Caco-2 (cell line): ENCODE data around the gene POLR1E. TPM values are rescaled to one million over a fixed set of nuclear protein-coding genes. Genes with fewer than 3 reads are reported as not detected.

ENCODE experiments used
- BruUV-seq: library from RNA; stranded (reverse); fragments of 400-500 nt; replicated peaks from 2 replicates; lab custom pipeline; 2021; lab: Mats Ljungman, UMichigan
- CTCF ChIA-PET: fragments of 300-600 bp; sonication (Branson Sonifier 250); formaldehyde crosslinking; loops from one replicate; lab custom pipeline; 2022; ENCODE audit warnings: antibody characterized with exemption; lab: Charles Lee
- POLR2A ChIA-PET: fragments of 300-600 bp; sonication (Branson Sonifier 250); formaldehyde crosslinking; loops from one replicate; lab custom pipeline; 2022; ENCODE audit warnings: antibody characterized with exemption; lab: Charles Lee
- DNase-seq, 2 experiments: peaks; one replicate each; pipeline versions ENCODE4 v3.0.0 to v3.0.0-alpha.2; 2020 to 2022
- H3K27me3 ChIP-seq: replicated peaks from 2 replicates; pipeline ENCODE4 v1.6.0; 2011; ENCODE audit warnings: low read length; ENCODE audit not compliant: control insufficient read depth, insufficient read depth
- H3K36me3 ChIP-seq: 2 replicates; pipeline ENCODE4 v1.5.1; 2011; ENCODE audit warnings: low read length; ENCODE audit not compliant: control insufficient read depth, insufficient read depth
- H3K4me1 ChIP-seq: fragments of 250-450 bp; sonication (Bioruptor Pico); 2 replicates; pipeline ENCODE4 v1.5.1; 2020; ENCODE audit warnings: mild to moderate bottlenecking
- H3K4me3 ChIP-seq: 2 replicates; pipeline ENCODE4 v1.5.1; 2011; ENCODE audit warnings: low read depth, mild to moderate bottlenecking, control low read depth, low read length
- H3K9me3 ChIP-seq: fragments of 250-450 bp; sonication (Bioruptor Pico); 2 replicates; pipeline ENCODE4 v1.5.1; 2020; ENCODE audit warnings: mild to moderate bottlenecking, moderate library complexity
- H3K27ac Mint-ChIP-seq: one replicate; pipeline ENCODE4 v1.8.0; 2022; ENCODE audit warnings: mixed read lengths; ENCODE audit not compliant: unreplicated experiment
- H3K27me3 Mint-ChIP-seq: one replicate; pipeline ENCODE4 v1.8.0; 2022; ENCODE audit warnings: mixed read lengths; ENCODE audit not compliant: insufficient read depth, unreplicated experiment
- H3K36me3 Mint-ChIP-seq: one replicate; pipeline ENCODE4 v1.8.0; 2022; ENCODE audit warnings: mild to moderate bottlenecking, mixed read lengths; ENCODE audit not compliant: insufficient read depth, unreplicated experiment
- H3K4me1 Mint-ChIP-seq: one replicate; pipeline ENCODE4 v1.8.0; 2022; ENCODE audit warnings: low read depth, mixed read lengths; ENCODE audit not compliant: unreplicated experiment
- H3K4me3 Mint-ChIP-seq: one replicate; pipeline ENCODE4 v1.8.0; 2022; ENCODE audit warnings: mild to moderate bottlenecking, moderate library complexity, mixed read lengths; ENCODE audit not compliant: unreplicated experiment
- H3K9me3 Mint-ChIP-seq: one replicate; pipeline ENCODE4 v1.8.0; 2022; ENCODE audit warnings: mixed read lengths; ENCODE audit not compliant: unreplicated experiment
- intact Hi-C: fragments of 100-400 bp; cut with micrococcal nuclease; formaldehyde crosslinking; loops from one replicate; pipeline ENCODE4 v1.10.0; 2022; ENCODE audit not compliant: unreplicated experiment
- total RNA-seq: library from RNA; stranded (reverse); gene quantifications from 2 replicates; pipeline ENCODE4 v1.2.3, GENCODE V29; 2022
- TF ChIP-seq, protein P1 (sequence below), 2 experiments: fragments of 200-600 bp in 1 of 2; IDR thresholded peaks; 1 replicate in 1 of 2; 2 replicates in 1 of 2; pipeline versions ENCODE4 v1.5.1 to v1.8.0; 2011 to 2022; ENCODE audit warnings: antibody characterized with exemption in 1 of 2, control low read depth in 1 of 2, inconsistent platforms in 1 of 2, low read depth in 1 of 2, low read length in 1 of 2, mild to moderate bottlenecking in 1 of 2, moderate library complexity in 1 of 2; ENCODE audit not compliant: insufficient read depth in 1 of 2, severe bottlenecking in 1 of 2, unreplicated experiment in 1 of 2

The POLR1E gene
- total RNA-seq, 1 experiment from 2014 or later, result 33.4 TPM

DNA sequence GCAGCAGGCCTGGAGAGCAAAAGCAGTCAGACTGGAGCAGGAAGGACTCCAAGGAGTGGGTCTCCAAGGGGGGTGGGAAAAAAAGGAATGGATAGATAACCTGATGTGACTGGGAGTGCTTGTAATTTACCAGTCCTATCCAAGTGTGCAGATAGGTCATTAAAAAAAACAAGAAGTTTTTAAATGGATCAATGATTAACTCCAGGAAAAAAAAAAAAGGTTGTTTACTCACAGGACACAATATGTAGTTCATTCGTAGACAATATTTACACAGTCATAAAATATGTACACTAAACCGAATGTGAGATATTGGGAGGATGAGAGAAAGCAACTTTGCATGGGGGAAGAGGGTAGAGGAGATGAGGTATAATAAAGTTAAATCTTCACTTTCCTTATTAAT, 40.9 kb upstream of the POLR1E start:
- ChIA-PET CTCF (no interaction called here), POLR2A (interaction anchor here (0.6 kb wide), 1 partner anchor 58 kb away, joined by 3 read pairs; no protein-coding TSS in a partner anchor)
- TF ChIP-seq, protein P1, sequence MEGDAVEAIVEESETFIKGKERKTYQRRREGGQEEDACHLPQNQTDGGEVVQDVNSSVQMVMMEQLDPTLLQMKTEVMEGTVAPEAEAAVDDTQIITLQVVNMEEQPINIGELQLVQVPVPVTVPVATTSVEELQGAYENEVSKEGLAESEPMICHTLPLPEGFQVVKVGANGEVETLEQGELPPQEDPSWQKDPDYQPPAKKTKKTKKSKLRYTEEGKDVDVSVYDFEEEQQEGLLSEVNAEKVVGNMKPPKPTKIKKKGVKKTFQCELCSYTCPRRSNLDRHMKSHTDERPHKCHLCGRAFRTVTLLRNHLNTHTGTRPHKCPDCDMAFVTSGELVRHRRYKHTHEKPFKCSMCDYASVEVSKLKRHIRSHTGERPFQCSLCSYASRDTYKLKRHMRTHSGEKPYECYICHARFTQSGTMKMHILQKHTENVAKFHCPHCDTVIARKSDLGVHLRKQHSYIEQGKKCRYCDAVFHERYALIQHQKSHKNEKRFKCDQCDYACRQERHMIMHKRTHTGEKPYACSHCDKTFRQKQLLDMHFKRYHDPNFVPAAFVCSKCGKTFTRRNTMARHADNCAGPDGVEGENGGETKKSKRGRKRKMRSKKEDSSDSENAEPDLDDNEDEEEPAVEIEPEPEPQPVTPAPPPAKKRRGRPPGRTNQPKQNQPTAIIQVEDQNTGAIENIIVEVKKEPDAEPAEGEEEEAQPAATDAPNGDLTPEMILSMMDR (IDR thresholded peaks at IDR 0.05; ENCODE audit: insufficient read depth in 1 of 2, low read depth in 1 of 2, low read length in 1 of 2, severe bottlenecking in 1 of 2, unreplicated experiment in 1 of 2), result no peak
- no TSS peak for BruUV-seq
- no peaks in the 10 kb centered on the region for H3K27me3 ChIP-seq
- H3K4me1 ChIP-seq, result peaks cover 13% of the 10 kb centered on the region
- no peak for DNase-seq
- Mint-ChIP-seq H3K9me3 (no peaks in the 10 kb centered on the region), H3K27ac (no peak overlapping the region), H3K4me3 (no peak overlapping the region), H3K36me3 (peaks cover 36% of the 10 kb centered on the region), H3K4me1 (peaks cover 10% of the 10 kb centered on the region), H3K27me3 (no peaks in the 10 kb centered on the region)
- peaks cover 4% of the 10 kb centered on the region for H3K36me3 ChIP-seq
- no peaks in the 10 kb centered on the region for H3K9me3 ChIP-seq
- intact Hi-C loops, result no loop called here
- no peak overlapping the region for H3K4me3 ChIP-seq

DNA sequence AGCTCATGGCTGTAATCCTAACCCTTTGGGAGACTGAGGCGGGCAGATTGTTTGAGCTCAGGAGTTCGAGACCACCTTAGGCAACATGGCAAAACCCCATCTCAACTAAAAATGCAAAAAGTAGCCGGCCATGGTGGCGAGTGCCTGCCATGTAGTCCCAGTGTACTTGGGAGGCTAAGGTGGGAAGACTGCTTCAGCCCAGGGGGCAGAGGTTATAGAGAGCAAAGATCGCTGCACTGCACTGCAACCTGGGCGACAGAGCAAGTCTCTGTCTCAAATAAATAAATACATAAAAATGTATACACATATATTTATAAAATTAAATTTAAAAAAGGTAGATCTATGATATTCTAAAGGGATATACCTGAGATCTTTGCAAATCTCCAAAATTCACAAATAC, 39.9 kb upstream of the POLR1E start:
- POLR2A ChIA-PET, result no interaction called here
- no peak overlapping the region for H3K4me3 ChIP-seq
- Mint-ChIP-seq H3K27ac (no peak overlapping the region), H3K4me1 (peaks cover 10% of the 10 kb centered on the region), H3K27me3 (no peaks in the 10 kb centered on the region), H3K4me3 (no peak overlapping the region), H3K36me3 (peaks cover 31% of the 10 kb centered on the region), H3K9me3 (no peaks in the 10 kb centered on the region)
- intact Hi-C loops, result no loop called here
- no TSS peak for BruUV-seq
- DNase-seq, result no peak
- no peaks in the 10 kb centered on the region for H3K9me3 ChIP-seq
- no peaks in the 10 kb centered on the region for H3K27me3 ChIP-seq
- H3K36me3 ChIP-seq, result 0 out of 2 replicates have a peak, but pooled peaks cover 2% of the 10 kb centered on the region
- TF ChIP-seq, protein P1 (IDR thresholded peaks at IDR 0.05; ENCODE audit: insufficient read depth in 1 of 2, low read depth in 1 of 2, low read length in 1 of 2, severe bottlenecking in 1 of 2, unreplicated experiment in 1 of 2), result no peak
- CTCF ChIA-PET, result no interaction called here
- peaks cover 13% of the 10 kb centered on the region for H3K4me1 ChIP-seq

DNA sequence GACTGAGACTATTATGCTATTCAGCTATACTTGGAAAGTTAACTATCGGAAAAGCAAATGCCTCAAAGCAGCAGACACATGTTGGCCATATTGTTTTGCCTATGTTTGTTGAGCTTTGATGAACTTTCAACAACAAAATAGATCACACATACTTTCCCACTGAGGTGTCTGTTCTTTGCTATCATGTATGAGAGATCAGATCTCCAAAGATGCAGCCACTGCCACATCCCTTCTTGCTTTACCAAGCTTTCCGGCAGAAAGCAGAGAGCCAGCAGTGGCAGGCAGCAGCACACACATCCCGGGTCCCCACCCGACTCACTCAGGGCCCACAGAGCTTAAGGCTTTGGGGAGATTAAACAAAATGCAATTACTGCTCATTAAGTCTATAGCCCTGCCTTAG, 39.3 kb upstream of the POLR1E start:
- BruUV-seq, result no TSS peak
- ChIA-PET POLR2A (no interaction called here), CTCF (no interaction called here)
- Histone ChIP-seq H3K4me1 (peaks cover 13% of the 10 kb centered on the region), H3K9me3 (no peaks in the 10 kb centered on the region), H3K27me3 (no peaks in the 10 kb centered on the region), H3K36me3 (0 out of 2 replicates have a peak, but pooled peaks cover 2% of the 10 kb centered on the region), H3K4me3 (no peak overlapping the region)
- no peak for DNase-seq
- Mint-ChIP-seq H3K4me3 (no peak overlapping the region), H3K9me3 (no peaks in the 10 kb centered on the region), H3K27me3 (no peaks in the 10 kb centered on the region), H3K4me1 (peaks cover 10% of the 10 kb centered on the region), H3K27ac (no peak overlapping the region), H3K36me3 (peaks cover 26% of the 10 kb centered on the region)
- TF ChIP-seq, protein P1 (IDR thresholded peaks at IDR 0.05; ENCODE audit: insufficient read depth in 1 of 2, low read depth in 1 of 2, low read length in 1 of 2, severe bottlenecking in 1 of 2, unreplicated experiment in 1 of 2), result no peak
- intact Hi-C loops, result no loop called here
